K562 (cell line): Measurements from ENCODE around the gene PAIP2. TPM values are rescaled to one million over a fixed set of nuclear protein-coding genes. Genes with fewer than 3 reads are reported as not detected.
A peak's percentile ranks its signal among the peaks of the same experiment; 100 is the strongest.

Experiments
- BDP1 ChIP-seq: IDR thresholded peaks from 3 replicates; pipeline ENCODE4 v1.6.1; 2011; ENCODE audit not compliant: insufficient read length, insufficient read depth
- COPS2 ChIP-seq: fragments of 450-650 bp; conservative IDR thresholded peaks from 2 replicates; pipeline ENCODE4 v1.6.1; 2016; ENCODE audit warnings: mild to moderate bottlenecking, moderate library complexity
- DNMT1 ChIP-seq: fragments of 450-650 bp; IDR thresholded peaks from 2 replicates; pipeline ENCODE4 v1.6.1; 2016; ENCODE audit warnings: antibody characterized with exemption, mild to moderate bottlenecking
- HOXB6 ChIP-seq: fragments of 250-450 bp; sonication (Bioruptor Pico); IDR thresholded peaks from 2 replicates; pipeline ENCODE4 v1.5.1; 2022; ENCODE audit warnings: mild to moderate bottlenecking, borderline replicate concordance
- JUN ChIP-seq, 2 experiments: sonication (generic) in 1 of 2; formaldehyde crosslinking in 1 of 2; IDR thresholded peaks; 2 replicates each; pipeline versions ENCODE4 v1.6.1 to v1.8.0; 2012 to 2022; ENCODE audit warnings: borderline replicate concordance in 2 of 2, mild to moderate bottlenecking in 2 of 2, improper control_type of control experiment in 1 of 2, low read depth in 1 of 2, low read length in 1 of 2, missing genetic modification reagents in 1 of 2
- MAFK ChIP-seq: IDR thresholded peaks from 2 replicates; pipeline ENCODE4 v1.6.1; 2011; ENCODE audit warnings: low read length, improper control_type of control experiment
- MGA ChIP-seq: fragments of 450-650 bp; IDR thresholded peaks from 2 replicates; pipeline ENCODE4 v1.6.1; 2016; ENCODE audit warnings: mild to moderate bottlenecking, moderate library complexity
- PHTF2 ChIP-seq: fragments of 250-450 bp; sonication (Bioruptor Pico); IDR thresholded peaks from 2 replicates; pipeline ENCODE4 v1.5.0; 2021; ENCODE audit warnings: mild to moderate bottlenecking
- RAD51 ChIP-seq: fragments of 450-650 bp; IDR thresholded peaks from 2 replicates; pipeline ENCODE4 v1.7.1; 2016; ENCODE audit warnings: low read depth, mild to moderate bottlenecking, borderline replicate concordance
- ZBTB2 ChIP-seq: fragments of 450-650 bp; IDR thresholded peaks from 2 replicates; pipeline ENCODE4 v1.6.1; 2016; ENCODE audit warnings: antibody characterized with exemption
- ZFX ChIP-seq: sonication (generic); formaldehyde crosslinking; IDR thresholded peaks from 2 replicates; pipeline ENCODE4 v1.8.0; 2022; ENCODE audit warnings: mild to moderate bottlenecking, missing genetic modification reagents, moderate library complexity
- ZNF165 ChIP-seq: fragments of 250-450 bp; sonication (Bioruptor Pico); IDR thresholded peaks from 2 replicates; pipeline ENCODE4 v1.4.0; 2020; ENCODE audit warnings: borderline replicate concordance
- ZNF395 ChIP-seq: fragments of 200-800 bp; sonication (Bioruptor generic); IDR thresholded peaks from 2 replicates; pipeline ENCODE4 v1.6.1; 2017; ENCODE audit warnings: missing genetic modification characterization, missing compliant biosample characterization
- polyA plus RNA-seq, 8 experiments: library from polyadenylated mRNA; depleted of rRNA in 4 of 8; stranded (reverse) in 5 of 8; unstranded in 3 of 8; fragments of >200 nt; fragmentation: Nextera tagmentation in 2 of 8; fragmentation: Illumina TruSeq in 1 of 8; extraction: Ambion mirVana in 2 of 8; extraction: Trizol in 1 of 8; gene quantifications; 2 replicates each; pipeline versions ENCODE4 v1.2.1 to v1.2.3, GENCODE V29; 2011 to 2014; ENCODE audit warnings: inconsistent platforms in 1 of 8, missing spikeins in 1 of 8
- total RNA-seq, 7 experiments: library from RNA; depleted of rRNA in 6 of 7; stranded (reverse); fragments of >200 nt in 6 of 7; fragmentation: Illumina TruSeq in 2 of 7; extraction: Trizol in 2 of 7; gene quantifications; 2 replicates each; pipeline versions ENCODE4 v1.2.1 to v1.2.3, GENCODE V29; 2011 to 2021; ENCODE audit warnings: low replicate concordance in 1 of 7

PAIP2 gene
- total and polyA plus RNA-seq, 9 of the 15 experiments (the other 6 are each of a cell fraction or from before 2014, with no cell fraction given), result 78.3 to 187 (median 128) TPM

GRCh38 chr5:139341689-139342422 is at the start of gene PAIP2 (continued):
- TF ChIP-seq ZNF395 (CRISPR knock-in tag) (peak; percentile 62; the same call in 1 of the 2 replicates), JUN (IDR thresholded peaks at IDR 0.05; ENCODE audit: borderline replicate concordance, low read depth, low read length) (peak; percentile 72; the same call in 1 of the 2 replicates), JUN (CRISPR knock-in tag; IDR thresholded peaks at IDR 0.05; ENCODE audit: borderline replicate concordance) (no peak), RAD51 (peak; percentile 48; the same call in 1 of the 2 replicates), ZBTB2 (peak; percentile 96), PHTF2 (CRISPR knock-in tag) (no peak), ZFX (CRISPR knock-in tag) (peak; percentile 94), DNMT1 (no peak), ZNF165 (CRISPR knock-in tag) (no peak), MAFK (peak; percentile 32; the same call in 1 of the 2 replicates), HOXB6 (no peak), COPS2 (no peak), BDP1 (no peak), MGA (peak; percentile 28; the same call in 1 of the 2 replicates)
